PFSK-1 (cell line): ENCODE results near the gene IGSF11.

ENCODE experiments used
- FOXP2 ChIP-seq: optimal IDR thresholded peaks from 2 replicates; pipeline ENCODE3; 2011; ENCODE audit warnings: borderline replicate concordance, control low read depth, inconsistent platforms; ENCODE audit not compliant: insufficient read depth; ENCODE audit errors: extremely low read length, extremely low read depth
- POLR2AphosphoS5 ChIP-seq: IDR thresholded peaks from 2 replicates; pipeline ENCODE4 v1.6.1; 2012; ENCODE audit warnings: low read depth, mild to moderate bottlenecking, control low read depth, low read length, moderate library complexity
- SIN3A ChIP-seq: IDR thresholded peaks from 2 replicates; pipeline ENCODE4 v1.6.1; 2012; ENCODE audit warnings: mild to moderate bottlenecking, low read length, moderate library complexity, borderline replicate concordance; ENCODE audit not compliant: insufficient read depth
- TAF1 ChIP-seq: IDR thresholded peaks from 2 replicates; pipeline ENCODE4 v1.6.1; 2012; ENCODE audit warnings: low read length, control low read depth, borderline replicate concordance; ENCODE audit not compliant: insufficient read depth

DNA sequence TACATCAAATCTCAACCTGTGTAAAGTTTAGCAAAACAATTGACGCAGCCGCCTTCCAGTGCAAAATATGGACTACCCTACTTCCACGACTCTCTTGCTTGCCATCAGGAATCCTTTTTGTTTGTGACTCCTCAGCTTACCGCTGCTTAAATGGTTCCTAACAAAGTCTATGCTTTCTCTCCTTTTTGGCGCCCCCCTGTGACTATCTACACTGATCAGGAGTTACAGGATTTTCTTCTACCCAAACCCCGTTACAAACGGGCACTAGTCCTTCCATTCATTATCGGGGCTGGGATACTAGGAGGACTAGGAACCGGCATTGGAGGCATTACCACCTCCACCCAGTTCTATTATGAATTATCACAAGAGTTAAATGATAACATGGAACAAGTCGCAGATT, 184.0 kb downstream of the IGSF11 start:
- TF ChIP-seq POLR2AphosphoS5: no peak
- no peak for TF ChIP-seq TAF1
- no peak for TF ChIP-seq SIN3A
- no peak for TF ChIP-seq FOXP2
